Lower leg skin (tissue), 3 donors: ENCODE measurements around the gene PIK3C2B.

Source experiments
- POLR2A ChIP-seq, 2 donors: fragments of 450-650 bp; IDR thresholded peaks; one replicate each; pipeline ENCODE4 v1.6.1; 2016 to 2017; ENCODE audit warnings: antibody characterized with exemption in 2 of 2, mild to moderate bottlenecking in 1 of 2, moderate library complexity in 1 of 2
- TF ChIP-seq, protein P1 (sequence below), 3 donors: fragments of 450-650 bp; IDR thresholded peaks; one replicate each; pipeline ENCODE4 v1.5.1; 2016; ENCODE audit warnings: antibody characterized with exemption in 3 of 3, mild to moderate bottlenecking in 3 of 3, moderate library complexity in 2 of 3

DNA sequence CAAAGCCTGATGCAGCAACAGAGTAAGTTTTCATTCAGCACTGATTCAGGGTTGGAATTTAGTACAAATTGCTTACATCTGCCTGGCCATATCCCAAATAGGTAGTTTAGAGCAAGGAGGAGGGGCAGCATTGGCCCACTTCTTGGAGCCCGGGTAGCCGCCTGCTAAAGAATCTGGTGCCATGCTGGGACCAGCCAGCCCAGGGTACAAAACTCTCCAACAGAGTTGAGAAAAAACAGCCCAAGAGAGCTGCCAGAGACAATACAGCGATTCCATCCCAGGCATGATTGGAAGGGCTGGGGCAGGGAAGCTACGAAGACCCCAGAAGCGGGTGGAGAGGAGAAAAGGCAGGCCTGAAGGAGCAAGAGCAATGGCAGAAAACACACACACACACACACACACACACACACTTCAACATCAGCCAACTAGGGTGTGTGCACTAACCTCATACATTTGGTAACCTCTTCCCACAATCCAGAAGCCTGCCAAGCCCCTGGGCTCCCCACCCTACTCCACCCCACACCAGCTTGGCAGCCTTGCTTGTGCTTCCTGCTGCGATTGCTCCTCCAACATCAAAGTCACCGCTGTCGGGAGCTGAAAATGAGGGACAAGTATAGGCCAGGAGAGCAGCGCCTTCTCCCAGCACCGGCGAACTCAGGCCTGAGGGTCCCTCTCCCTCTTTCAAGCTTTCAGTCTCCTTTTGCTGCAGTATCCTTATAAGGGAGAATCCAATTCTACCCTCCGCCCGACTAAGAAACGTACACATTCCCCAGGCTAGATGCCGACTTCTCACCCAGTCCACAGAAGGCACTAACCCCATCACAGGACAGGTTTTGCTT lies 1.2 kb downstream of the PIK3C2B start:
- TF ChIP-seq, protein P1, sequence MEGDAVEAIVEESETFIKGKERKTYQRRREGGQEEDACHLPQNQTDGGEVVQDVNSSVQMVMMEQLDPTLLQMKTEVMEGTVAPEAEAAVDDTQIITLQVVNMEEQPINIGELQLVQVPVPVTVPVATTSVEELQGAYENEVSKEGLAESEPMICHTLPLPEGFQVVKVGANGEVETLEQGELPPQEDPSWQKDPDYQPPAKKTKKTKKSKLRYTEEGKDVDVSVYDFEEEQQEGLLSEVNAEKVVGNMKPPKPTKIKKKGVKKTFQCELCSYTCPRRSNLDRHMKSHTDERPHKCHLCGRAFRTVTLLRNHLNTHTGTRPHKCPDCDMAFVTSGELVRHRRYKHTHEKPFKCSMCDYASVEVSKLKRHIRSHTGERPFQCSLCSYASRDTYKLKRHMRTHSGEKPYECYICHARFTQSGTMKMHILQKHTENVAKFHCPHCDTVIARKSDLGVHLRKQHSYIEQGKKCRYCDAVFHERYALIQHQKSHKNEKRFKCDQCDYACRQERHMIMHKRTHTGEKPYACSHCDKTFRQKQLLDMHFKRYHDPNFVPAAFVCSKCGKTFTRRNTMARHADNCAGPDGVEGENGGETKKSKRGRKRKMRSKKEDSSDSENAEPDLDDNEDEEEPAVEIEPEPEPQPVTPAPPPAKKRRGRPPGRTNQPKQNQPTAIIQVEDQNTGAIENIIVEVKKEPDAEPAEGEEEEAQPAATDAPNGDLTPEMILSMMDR (IDR thresholded peaks at IDR 0.05) = no peak
- no peak for TF ChIP-seq POLR2A (IDR thresholded peaks at IDR 0.05)
